GM18526 (cell line): ENCODE data around the gene TUBB3.

Source experiments
- POLR2A ChIP-seq: IDR thresholded peaks from 3 replicates; pipeline ENCODE4 v1.6.1; 2011; ENCODE audit not compliant: insufficient read length; ENCODE audit errors: extremely low read depth

Gene TUBB3

DNA sequence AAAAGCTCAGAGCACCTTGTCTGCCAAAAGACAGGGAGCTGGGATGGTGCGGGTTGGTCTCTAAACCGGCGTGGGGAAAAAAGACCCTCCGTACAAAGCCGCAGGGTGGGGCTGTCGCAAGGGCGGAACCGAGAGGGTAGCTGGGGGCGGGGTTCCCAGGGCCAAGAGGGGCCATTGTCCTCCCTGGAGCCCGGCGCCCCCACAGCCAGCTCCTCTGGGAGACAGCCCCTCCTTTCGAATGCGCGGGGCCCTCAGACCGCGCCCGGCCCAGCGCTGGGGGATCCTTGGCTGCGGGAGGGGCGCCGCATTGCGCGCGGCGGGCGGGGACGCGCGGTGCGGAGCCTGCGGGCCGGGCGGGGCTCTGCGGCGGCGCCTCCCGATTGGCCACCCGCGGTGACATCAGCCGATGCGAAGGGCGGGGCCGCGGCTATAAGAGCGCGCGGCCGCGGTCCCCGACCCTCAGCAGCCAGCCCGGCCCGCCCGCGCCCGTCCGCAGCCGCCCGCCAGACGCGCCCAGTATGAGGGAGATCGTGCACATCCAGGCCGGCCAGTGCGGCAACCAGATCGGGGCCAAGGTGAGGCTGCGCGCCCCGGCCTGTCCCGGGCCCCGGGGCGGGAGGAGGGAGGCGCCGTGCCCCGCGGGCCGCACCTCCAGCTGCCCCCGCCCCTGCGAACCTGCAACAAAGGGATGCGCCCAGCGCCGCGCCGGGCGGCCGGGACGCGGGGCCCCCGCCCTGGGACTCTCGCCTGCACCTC, at the start of gene TUBB3:
Gene TUBB3 (plus strand): TSS at position 459 of the 756 bp plus-strand sequence. CDS start 60 bp downstream, at position 519.
- TF ChIP-seq POLR2A = peak; percentile 68

GRCh38 chr16:89873972-89874689, 49.0 kb upstream of the TUBB3 start:
- TF ChIP-seq POLR2A = no peak

DNA sequence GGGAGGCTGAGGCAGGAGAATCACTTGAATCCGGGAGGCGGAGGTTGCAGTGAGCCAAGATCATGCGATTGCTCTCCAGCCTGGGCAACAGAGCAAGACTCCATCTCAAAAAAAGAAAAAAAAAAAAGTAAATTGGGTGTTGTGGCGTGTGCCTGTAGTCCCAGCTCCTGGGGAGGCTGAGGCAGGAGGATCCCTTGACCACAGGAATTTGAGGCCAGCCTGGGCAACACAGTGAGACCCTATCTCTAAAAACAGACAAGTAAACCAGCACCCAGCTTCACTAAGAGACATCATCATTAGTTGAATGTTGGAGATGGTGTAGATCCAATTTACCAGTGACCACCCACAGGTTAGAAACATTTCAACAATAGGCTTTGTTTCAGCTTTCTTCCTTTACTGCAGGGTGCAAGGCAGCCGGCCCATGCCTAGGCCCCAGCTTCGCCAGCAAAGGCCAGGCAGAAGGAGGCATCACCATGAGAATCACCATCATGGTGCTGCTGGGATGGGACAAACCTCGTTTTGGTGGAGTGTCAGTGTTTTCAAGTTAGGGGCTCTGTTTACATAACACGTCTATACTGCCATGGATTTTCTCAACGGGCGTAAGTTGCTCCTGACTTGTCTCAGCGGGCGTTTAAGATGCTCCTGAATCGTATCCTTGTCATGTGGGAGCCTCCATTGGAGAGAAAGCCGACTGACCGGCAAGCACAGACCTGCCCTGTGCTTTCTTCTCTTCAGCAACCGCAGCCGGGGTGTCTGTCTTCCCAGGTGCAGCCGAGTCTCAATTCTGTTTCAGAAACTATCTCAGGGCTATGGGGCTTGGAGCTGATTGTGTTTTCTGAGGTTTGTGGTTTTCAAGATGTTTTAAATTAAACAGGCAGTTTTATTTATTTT, 42.4 kb upstream of the TUBB3 start:
- TF ChIP-seq POLR2A = no peak

DNA sequence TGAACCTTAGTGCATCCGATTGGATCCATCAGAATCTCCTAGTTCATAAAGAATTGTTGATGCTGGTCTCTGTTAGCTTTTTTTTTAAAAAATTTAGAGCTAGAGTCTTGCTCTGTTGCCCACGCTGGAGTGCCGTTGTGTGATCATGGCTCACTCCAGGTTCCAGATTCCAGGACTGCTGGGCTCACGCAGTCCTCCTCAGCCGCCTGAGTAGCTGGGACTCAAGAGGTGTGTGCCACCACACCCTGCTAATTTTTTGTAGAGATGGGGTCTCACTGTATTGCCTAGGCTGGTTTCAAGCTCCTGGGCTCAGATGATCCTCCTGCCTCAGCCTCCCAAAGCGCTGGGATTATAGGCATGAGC, 41.8 kb upstream of the TUBB3 start:
- no peak for TF ChIP-seq POLR2A

DNA sequence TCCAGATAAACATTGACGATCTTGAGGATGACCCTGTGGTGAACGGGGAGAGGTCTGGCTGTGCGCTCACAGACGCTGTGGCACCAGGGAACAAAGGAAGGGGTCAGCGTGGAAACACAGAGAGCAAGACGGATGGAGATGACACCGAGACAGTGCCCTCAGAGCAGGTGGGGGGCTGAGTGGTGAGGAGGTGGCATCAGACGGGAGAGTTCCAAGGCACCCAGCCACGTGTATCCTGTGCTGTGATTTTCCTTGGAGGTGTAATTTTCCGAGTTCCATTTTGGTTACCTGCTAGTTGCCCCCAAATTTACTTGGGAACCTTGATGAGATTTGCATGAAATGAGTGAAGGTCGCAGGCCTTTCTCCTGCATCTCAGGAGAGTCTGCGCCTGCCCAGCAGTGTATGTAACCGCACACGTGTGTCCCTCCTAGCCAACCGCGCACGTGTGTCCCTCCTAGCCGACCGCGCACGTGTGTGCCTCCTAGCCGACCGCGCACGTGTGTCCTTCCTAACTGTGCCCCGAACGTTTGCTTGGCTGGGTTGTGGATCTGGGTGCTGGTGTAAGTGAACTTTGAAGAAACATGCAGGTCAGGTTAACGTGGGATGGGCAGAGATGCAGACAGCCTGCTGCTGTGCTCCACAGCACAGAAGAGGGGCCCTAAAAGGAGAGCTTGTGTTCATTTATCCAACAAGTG, 39.6 kb upstream of the TUBB3 start:
- TF ChIP-seq POLR2A = no peak

- no peak for TF ChIP-seq POLR2A
Observed at GRCh38 chr16:89884041-89884421, 39.1 kb upstream of the TUBB3 start.

GRCh38 chr16:89887243-89887642, 35.9 kb upstream of the TUBB3 start:
- TF ChIP-seq POLR2A = no peak

GRCh38 chr16:89890200-89890599, 32.9 kb upstream of the TUBB3 start:
- TF ChIP-seq POLR2A = no peak

DNA sequence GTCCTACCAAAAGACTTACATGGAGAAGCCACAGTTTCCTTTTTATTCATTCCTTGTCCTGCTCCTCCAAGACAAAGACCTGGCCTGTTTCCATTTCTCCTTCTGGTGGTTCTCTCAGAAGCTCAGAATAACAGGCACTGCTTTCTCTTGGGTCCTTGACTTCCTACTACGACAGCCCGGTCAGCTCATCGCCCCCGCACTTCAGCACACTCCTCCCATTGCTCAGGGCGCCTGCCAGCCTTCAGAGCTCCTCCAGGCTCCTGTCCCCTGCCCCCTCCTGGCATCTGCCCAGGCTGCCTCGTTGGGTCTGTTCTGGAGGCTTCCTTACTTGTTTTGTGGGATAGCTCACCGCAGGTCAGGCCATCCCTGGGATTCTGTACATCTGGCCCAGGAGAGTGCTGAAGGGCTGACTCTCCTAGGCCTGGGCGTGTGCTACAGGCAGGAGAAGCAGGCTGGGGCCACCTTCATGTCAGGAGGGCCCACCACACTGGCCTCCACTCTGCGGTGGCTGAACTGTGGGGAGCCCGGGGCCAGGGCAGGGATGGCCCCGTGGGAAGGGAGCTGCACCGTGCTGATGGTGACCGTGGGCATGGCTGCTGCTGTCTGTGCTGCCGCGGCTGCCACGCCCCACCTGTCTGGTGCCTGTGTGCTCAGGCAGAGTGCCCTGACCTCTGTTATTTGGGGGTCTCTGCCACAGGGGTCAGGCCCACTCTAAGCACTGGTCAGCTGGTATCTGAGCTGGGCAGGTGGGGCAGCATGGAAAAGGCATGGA, 32.1 kb upstream of the TUBB3 start:
- TF ChIP-seq POLR2A = no peak

- TF ChIP-seq POLR2A = no peak
Observed at GRCh38 chr16:89892055-89892630, 31.0 kb upstream of the TUBB3 start.

DNA sequence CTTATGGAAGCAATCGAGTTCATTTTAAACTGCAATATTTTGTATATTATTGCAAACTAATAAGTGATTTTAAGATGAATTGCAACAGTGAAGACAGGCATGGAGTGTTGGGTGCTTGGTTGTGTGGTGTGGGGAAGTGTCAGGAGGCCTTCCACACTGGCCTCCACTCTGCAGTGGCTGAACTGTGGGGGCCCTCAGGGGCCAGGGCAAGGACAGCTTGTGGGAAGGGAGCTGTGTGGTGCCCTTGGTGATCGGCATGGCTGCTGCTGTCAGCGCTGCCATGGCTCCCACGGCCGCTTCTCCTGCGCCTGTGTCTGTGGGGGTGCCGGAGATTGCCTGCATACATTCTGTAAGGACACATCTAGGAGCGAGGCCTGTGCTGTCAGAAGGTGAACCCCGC, 30.5 kb upstream of the TUBB3 start:
- TF ChIP-seq POLR2A = no peak

DNA sequence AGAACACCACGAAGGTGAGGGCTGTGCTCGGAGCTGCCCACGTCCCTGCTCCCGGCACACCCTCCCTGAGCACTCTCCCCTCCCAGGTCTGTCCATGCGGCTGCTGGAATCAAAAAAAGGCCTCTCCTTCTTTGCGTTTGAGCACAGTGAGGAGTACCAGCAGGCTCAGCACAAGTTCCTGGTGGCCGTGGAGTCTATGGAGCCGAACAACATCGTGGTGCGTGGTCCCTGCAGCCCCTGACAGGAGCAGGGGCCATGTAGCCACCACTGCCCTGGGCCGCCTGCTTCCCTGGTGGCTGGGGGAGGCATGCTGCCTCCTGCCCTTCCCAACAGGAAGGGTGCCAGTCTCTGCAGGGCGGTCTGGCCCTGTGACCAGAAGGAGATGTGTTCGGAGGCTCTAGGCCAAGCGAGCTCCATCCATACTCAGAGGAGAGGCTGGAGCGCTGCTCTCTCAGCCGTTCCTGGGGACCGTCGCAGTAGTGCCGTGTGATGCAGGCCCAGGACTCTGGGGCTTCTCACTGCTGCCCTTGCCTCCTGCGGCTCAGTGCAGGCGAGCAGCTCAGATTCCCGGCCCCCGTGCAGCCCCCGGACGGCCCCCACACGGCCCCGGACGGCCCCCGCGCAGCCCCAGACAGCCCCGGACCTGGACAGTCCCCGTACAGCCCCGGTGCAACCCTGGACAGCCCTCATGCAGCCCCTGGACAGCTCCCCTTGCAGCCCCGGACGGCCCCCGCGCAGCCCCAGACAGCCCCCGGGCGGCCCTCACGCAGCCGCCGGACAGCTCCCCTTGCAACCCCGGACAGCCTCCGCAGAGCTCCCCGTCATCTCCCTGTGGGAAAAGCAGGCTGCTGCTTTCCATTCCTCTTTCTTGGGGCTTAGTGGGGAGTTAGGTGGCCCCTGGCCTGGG, 29.2 kb upstream of the TUBB3 start:
- no peak for TF ChIP-seq POLR2A
